Right renal pelvis (tissue), 4 donors: ENCODE data around the gene FMNL2. TPM values are rescaled to one million over a fixed set of nuclear protein-coding genes. Genes with fewer than 3 reads are reported as not detected.

Experiments used
- DNase-seq, 4 donors: peaks; one replicate each; pipeline ENCODE4 v3.0.0-alpha.2; 2013; ENCODE audit warnings: low read depth in 4 of 4, low spot score in 3 of 4, missing footprints in 1 of 4
- polyA plus RNA-seq, 4 donors: library from polyadenylated mRNA; unstranded; fragments of 120-200 nt; gene quantifications; one replicate each; pipeline ENCODE4 v1.2.1, GENCODE V29; 2013; ENCODE audit not compliant: insufficient read length in 4 of 4

Gene FMNL2
- polyA plus RNA-seq, 4 donors = 87.8 to 108 (median 103) TPM

- DNase-seq = no peak
These were observed 347.7 kb downstream of the FMNL2 start for GRCh38 chr2:152682663-152683062.

- DNase-seq = no peak
These were observed 348.4 kb downstream of the FMNL2 start for GRCh38 chr2:152683400-152683799.

GRCh38 chr2:152686321-152686720 is 351.3 kb downstream of the FMNL2 start:
- DNase-seq = no peak

GRCh38 chr2:152693033-152693432 is 358.1 kb downstream of the FMNL2 start:
- no peak for DNase-seq

- no peak for DNase-seq
These were observed 359.2 kb downstream of the FMNL2 start for GRCh38 chr2:152694161-152694661.

- DNase-seq = no peak
These were observed 360.8 kb downstream of the FMNL2 start for GRCh38 chr2:152695763-152696162.

GRCh38 chr2:152696476-152696875 is 361.5 kb downstream of the FMNL2 start:
- DNase-seq = no peak

Other genes starting within 250 kb of the FMNL2 start
- gene CACNB4, start 236.1 kb upstream of the FMNL2 start, polyA plus RNA-seq = 10 to 100 TPM in 2 of 4 donors, 1 to 10 TPM in 2; 7.2 to 11.8 (median 9.9) TPM
- gene STAM2, start 159.4 kb upstream of the FMNL2 start, polyA plus RNA-seq = 10 to 100 TPM; 39.4 to 51.5 (median 48.3) TPM